GM23338 (cell line): ENCODE results near the gene SYT12. TPM values are rescaled to one million over a fixed set of nuclear protein-coding genes. Genes with fewer than 3 reads are reported as not detected.

Experiments
- ATAC-seq: fragments of 200-7000 bp; cut with Tn5 transposase; 3 replicates; pipeline ENCODE4 v1.9.1; 2020
- DNase-seq: peaks from one replicate; pipeline ENCODE4 v3.0.0-alpha.2; 2015; ENCODE audit warnings: low spot score
- H2AFZ ChIP-seq: fragments of 200-600 bp; sonication (generic); 2 replicates; pipeline ENCODE4 v1.8.0; 2016; ENCODE audit warnings: antibody characterized with exemption, mild to moderate bottlenecking, moderate library complexity
- H3F3A ChIP-seq: fragments of 200-600 bp; sonication (generic); replicated peaks from 2 replicates; pipeline ENCODE4 v1.8.0; 2017; ENCODE audit warnings: antibody characterized with exemption, mixed run types, low read depth
- H3K27ac ChIP-seq: fragments of 200-600 bp; sonication (generic); 2 replicates; pipeline ENCODE4 v1.6.1; 2016; ENCODE audit warnings: low read depth
- H3K27me3 ChIP-seq: fragments of 200-600 bp; sonication (generic); 2 replicates; pipeline ENCODE4 v1.8.0; 2016; ENCODE audit warnings: mild to moderate bottlenecking, mixed run types, moderate library complexity; ENCODE audit not compliant: insufficient read depth
- H3K36me3 ChIP-seq: fragments of 200-600 bp; sonication (generic); 2 replicates; pipeline ENCODE4 v1.8.0; 2016; ENCODE audit warnings: mild to moderate bottlenecking; ENCODE audit not compliant: insufficient read depth
- H3K4me1 ChIP-seq: fragments of 200-600 bp; sonication (generic); 2 replicates; pipeline ENCODE4 v1.8.0; 2016; ENCODE audit warnings: mild to moderate bottlenecking, moderate library complexity; ENCODE audit not compliant: insufficient read depth
- H3K4me2 ChIP-seq: fragments of 200-600 bp; sonication (generic); 2 replicates; pipeline ENCODE4 v1.7.1; 2017; ENCODE audit warnings: mixed run types
- H3K4me3 ChIP-seq: fragments of 200-600 bp; sonication (generic); 2 replicates; pipeline ENCODE4 v1.6.1; 2016; ENCODE audit warnings: mixed run types
- H3K79me2 ChIP-seq: fragments of 200-600 bp; sonication (generic); replicated peaks from 2 replicates; pipeline ENCODE4 v1.8.0; 2017; ENCODE audit warnings: mild to moderate bottlenecking; ENCODE audit not compliant: insufficient read depth
- H3K9me2 ChIP-seq: fragments of 200-600 bp; sonication (generic); 2 replicates; pipeline ENCODE4 v1.8.0; 2017; ENCODE audit not compliant: insufficient read depth
- H4K20me1 ChIP-seq: fragments of 200-600 bp; sonication (generic); replicated peaks from 2 replicates; pipeline ENCODE4 v1.8.0; 2017; ENCODE audit warnings: mild to moderate bottlenecking; ENCODE audit not compliant: insufficient read depth
- H3K27ac Mint-ChIP-seq: 2 replicates; pipeline ENCODE4 v1.8.0; 2020; ENCODE audit warnings: inconsistent platforms, mild to moderate bottlenecking, moderate library complexity, mixed read lengths
- H3K27me3 Mint-ChIP-seq: 3 replicates; pipeline ENCODE4 v1.8.0; 2022; ENCODE audit warnings: low read depth, mild to moderate bottlenecking, moderate library complexity, mixed read lengths, inconsistent platforms; ENCODE audit not compliant: insufficient read depth, poor library complexity
- H3K36me3 Mint-ChIP-seq: 3 replicates; pipeline ENCODE4 v1.8.0; 2021; ENCODE audit warnings: low read depth, mild to moderate bottlenecking, inconsistent platforms, moderate library complexity, mixed read lengths
- H3K4me1 Mint-ChIP-seq: 3 replicates; pipeline ENCODE4 v1.8.0; 2020; ENCODE audit warnings: mild to moderate bottlenecking, inconsistent platforms, mixed read lengths
- H3K4me3 Mint-ChIP-seq: 3 replicates; pipeline ENCODE4 v1.8.0; 2021; ENCODE audit warnings: moderate library complexity, mild to moderate bottlenecking, inconsistent platforms, mixed read lengths
- H3K9me3 Mint-ChIP-seq: 3 replicates; pipeline ENCODE4 v1.8.0; 2020; ENCODE audit warnings: moderate library complexity, mild to moderate bottlenecking, inconsistent platforms, mixed read lengths
- CREB1 ChIP-seq: fragments of 250-450 bp; sonication (Bioruptor Pico); IDR thresholded peaks from 2 replicates; pipeline ENCODE4 v1.5.0; 2020; ENCODE audit warnings: low read depth, mild to moderate bottlenecking, moderate library complexity
- EZH2 ChIP-seq: fragments of 200-600 bp; sonication (generic); IDR thresholded peaks from one replicate; pipeline ENCODE4 v1.8.0; 2017; ENCODE audit warnings: antibody characterized with exemption, mild to moderate bottlenecking, low read depth; ENCODE audit not compliant: unreplicated experiment
- EZH2phosphoT487 ChIP-seq: fragments of 200-600 bp; sonication (generic); IDR thresholded peaks from one replicate; pipeline ENCODE4 v1.8.1; 2018; ENCODE audit warnings: antibody characterized with exemption; ENCODE audit not compliant: unreplicated experiment
- JUNB ChIP-seq: IDR thresholded peaks from one replicate; pipeline ENCODE4 v1.6.1; 2016; ENCODE audit warnings: antibody characterized with exemption; ENCODE audit not compliant: unreplicated experiment
- NANOG ChIP-seq: IDR thresholded peaks from 2 replicates; pipeline ENCODE4 v1.6.1; 2016; ENCODE audit warnings: antibody characterized with exemption, borderline replicate concordance
- POLR2AphosphoS5 ChIP-seq: IDR thresholded peaks from 2 replicates; pipeline ENCODE4 v1.6.1; 2016; ENCODE audit warnings: antibody characterized with exemption, low read depth
- STAT1 ChIP-seq: IDR thresholded peaks from one replicate; pipeline ENCODE4 v1.6.1; 2016; ENCODE audit warnings: antibody characterized with exemption; ENCODE audit not compliant: unreplicated experiment
- ZNF114 ChIP-seq: fragments of 250-450 bp; sonication (Bioruptor Pico); IDR thresholded peaks from 2 replicates; pipeline ENCODE4 v1.5.0; 2020; ENCODE audit warnings: mild to moderate bottlenecking, moderate library complexity
- ZNF331 ChIP-seq: fragments of 250-450 bp; sonication (Bioruptor Pico); IDR thresholded peaks from 2 replicates; pipeline ENCODE4 v1.5.0; 2020; ENCODE audit warnings: low read depth, mild to moderate bottlenecking, moderate library complexity
- ZNF462 ChIP-seq: fragments of 250-450 bp; sonication (Bioruptor Pico); IDR thresholded peaks from 2 replicates; pipeline ENCODE4 v1.5.0; 2020; ENCODE audit warnings: mild to moderate bottlenecking, moderate library complexity
- polyA plus RNA-seq: library from polyadenylated mRNA; unstranded; fragments of >200 nt; fragmentation: Nextera tagmentation; extraction: Ambion mirVana; gene quantifications from 2 replicates; pipeline ENCODE4 v1.2.1, GENCODE V29; 2016
- total RNA-seq: library from RNA; depleted of rRNA; stranded (reverse); fragments of >200 nt; shearing (Covaris generic); gene quantifications from 2 replicates; pipeline ENCODE4 v1.2.3, GENCODE V29; 2014
- TF ChIP-seq, protein P1 (sequence below): IDR thresholded peaks from 2 replicates; pipeline ENCODE4 v1.6.1; 2016; ENCODE audit warnings: antibody characterized with exemption
- TF ChIP-seq, protein P2 (sequence below), 2 experiments: fragments of 200-600 bp in 1 of 2; sonication (generic) in 1 of 2; conservative IDR thresholded peaks; 2 replicates each; pipeline versions ENCODE4 v1.5.1 to v1.6.1; 2016 to 2017; ENCODE audit warnings: antibody characterized with exemption in 2 of 2, low read depth in 2 of 2, mild to moderate bottlenecking in 2 of 2, moderate library complexity in 1 of 2
- TF ChIP-seq, protein P3 (sequence below): IDR thresholded peaks from one replicate; pipeline ENCODE4 v1.6.1; 2018; ENCODE audit warnings: antibody characterized with exemption; ENCODE audit not compliant: unreplicated experiment

SYT12 gene
- total and polyA plus RNA-seq, 2 experiments from 2014 or later: 0.92 to 2.5 TPM

DNA sequence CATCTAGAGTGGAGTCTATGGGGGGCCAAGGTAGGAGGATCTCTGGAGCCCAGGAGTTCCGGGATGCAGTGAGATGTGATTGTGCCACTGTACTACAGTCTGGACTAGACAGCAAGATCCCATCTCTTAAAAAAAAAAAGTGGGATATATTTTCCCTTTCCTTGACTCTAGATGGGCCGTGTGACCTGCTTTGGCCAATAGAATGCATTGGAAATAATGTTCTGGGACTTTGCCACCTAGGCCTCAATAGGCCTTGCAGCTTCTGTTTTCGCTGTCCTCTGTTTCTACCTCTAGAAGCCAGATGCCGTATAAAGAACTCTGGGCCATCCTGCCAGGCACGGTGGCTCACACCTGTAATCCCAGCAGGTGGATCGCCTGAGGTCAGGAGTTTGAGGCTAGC is 44.2 kb upstream of the SYT12 start:
- ATAC-seq: no peak
- TF ChIP-seq POLR2AphosphoS5 (no peak), ZNF462 (no peak), STAT1 (no peak), ZNF114 (no peak), CREB1 (CRISPR knock-in tag) (no peak), EZH2phosphoT487 (no peak), NANOG (no peak), JUNB (no peak), ZNF331 (CRISPR knock-in tag) (no peak), EZH2 (no peak)
- TF ChIP-seq, protein P1, sequence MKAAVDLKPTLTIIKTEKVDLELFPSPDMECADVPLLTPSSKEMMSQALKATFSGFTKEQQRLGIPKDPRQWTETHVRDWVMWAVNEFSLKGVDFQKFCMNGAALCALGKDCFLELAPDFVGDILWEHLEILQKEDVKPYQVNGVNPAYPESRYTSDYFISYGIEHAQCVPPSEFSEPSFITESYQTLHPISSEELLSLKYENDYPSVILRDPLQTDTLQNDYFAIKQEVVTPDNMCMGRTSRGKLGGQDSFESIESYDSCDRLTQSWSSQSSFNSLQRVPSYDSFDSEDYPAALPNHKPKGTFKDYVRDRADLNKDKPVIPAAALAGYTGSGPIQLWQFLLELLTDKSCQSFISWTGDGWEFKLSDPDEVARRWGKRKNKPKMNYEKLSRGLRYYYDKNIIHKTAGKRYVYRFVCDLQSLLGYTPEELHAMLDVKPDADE: no peak
- TF ChIP-seq, protein P2, sequence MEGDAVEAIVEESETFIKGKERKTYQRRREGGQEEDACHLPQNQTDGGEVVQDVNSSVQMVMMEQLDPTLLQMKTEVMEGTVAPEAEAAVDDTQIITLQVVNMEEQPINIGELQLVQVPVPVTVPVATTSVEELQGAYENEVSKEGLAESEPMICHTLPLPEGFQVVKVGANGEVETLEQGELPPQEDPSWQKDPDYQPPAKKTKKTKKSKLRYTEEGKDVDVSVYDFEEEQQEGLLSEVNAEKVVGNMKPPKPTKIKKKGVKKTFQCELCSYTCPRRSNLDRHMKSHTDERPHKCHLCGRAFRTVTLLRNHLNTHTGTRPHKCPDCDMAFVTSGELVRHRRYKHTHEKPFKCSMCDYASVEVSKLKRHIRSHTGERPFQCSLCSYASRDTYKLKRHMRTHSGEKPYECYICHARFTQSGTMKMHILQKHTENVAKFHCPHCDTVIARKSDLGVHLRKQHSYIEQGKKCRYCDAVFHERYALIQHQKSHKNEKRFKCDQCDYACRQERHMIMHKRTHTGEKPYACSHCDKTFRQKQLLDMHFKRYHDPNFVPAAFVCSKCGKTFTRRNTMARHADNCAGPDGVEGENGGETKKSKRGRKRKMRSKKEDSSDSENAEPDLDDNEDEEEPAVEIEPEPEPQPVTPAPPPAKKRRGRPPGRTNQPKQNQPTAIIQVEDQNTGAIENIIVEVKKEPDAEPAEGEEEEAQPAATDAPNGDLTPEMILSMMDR (conservative IDR thresholded peaks at IDR 0.05; ENCODE audit: low read depth in 2 of 2): no peak
- TF ChIP-seq, protein P3, sequence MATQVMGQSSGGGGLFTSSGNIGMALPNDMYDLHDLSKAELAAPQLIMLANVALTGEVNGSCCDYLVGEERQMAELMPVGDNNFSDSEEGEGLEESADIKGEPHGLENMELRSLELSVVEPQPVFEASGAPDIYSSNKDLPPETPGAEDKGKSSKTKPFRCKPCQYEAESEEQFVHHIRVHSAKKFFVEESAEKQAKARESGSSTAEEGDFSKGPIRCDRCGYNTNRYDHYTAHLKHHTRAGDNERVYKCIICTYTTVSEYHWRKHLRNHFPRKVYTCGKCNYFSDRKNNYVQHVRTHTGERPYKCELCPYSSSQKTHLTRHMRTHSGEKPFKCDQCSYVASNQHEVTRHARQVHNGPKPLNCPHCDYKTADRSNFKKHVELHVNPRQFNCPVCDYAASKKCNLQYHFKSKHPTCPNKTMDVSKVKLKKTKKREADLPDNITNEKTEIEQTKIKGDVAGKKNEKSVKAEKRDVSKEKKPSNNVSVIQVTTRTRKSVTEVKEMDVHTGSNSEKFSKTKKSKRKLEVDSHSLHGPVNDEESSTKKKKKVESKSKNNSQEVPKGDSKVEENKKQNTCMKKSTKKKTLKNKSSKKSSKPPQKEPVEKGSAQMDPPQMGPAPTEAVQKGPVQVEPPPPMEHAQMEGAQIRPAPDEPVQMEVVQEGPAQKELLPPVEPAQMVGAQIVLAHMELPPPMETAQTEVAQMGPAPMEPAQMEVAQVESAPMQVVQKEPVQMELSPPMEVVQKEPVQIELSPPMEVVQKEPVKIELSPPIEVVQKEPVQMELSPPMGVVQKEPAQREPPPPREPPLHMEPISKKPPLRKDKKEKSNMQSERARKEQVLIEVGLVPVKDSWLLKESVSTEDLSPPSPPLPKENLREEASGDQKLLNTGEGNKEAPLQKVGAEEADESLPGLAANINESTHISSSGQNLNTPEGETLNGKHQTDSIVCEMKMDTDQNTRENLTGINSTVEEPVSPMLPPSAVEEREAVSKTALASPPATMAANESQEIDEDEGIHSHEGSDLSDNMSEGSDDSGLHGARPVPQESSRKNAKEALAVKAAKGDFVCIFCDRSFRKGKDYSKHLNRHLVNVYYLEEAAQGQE: no peak
- no peak for DNase-seq
- H3K4me2 ChIP-seq: no peak overlapping the region
- no peaks in the 10 kb centered on the region for H3K79me2 ChIP-seq
- H4K20me1 ChIP-seq: no peaks in the 10 kb centered on the region
- H3K27me3 ChIP-seq: no peaks in the 10 kb centered on the region
- Mint-ChIP-seq H3K4me3 (no peak overlapping the region), H3K27ac (no peak overlapping the region), H3K9me3 (peaks cover 11% of the 10 kb centered on the region), H3K4me1 (peaks cover 7% of the 10 kb centered on the region; the same call in 2 of the 3 replicates), H3K36me3 (peaks cover 5% of the 10 kb centered on the region), H3K27me3 (peaks cover 11% of the 10 kb centered on the region)
- H3K9me2 ChIP-seq: peaks cover 5% of the 10 kb centered on the region; the same call in 1 of the 2 replicates
- H3K36me3 ChIP-seq: no peaks in the 10 kb centered on the region
- H3K4me3 ChIP-seq: no peak overlapping the region
- H3F3A ChIP-seq: no peaks in the 10 kb centered on the region
- no peak overlapping the region for H3K27ac ChIP-seq
- no peak overlapping the region for H2AFZ ChIP-seq
- H3K4me1 ChIP-seq: peaks cover 11% of the 10 kb centered on the region; the same call in 1 of the 2 replicates
